ENCODE data around the gene EHMT1. TPM values are rescaled to one million over a fixed set of nuclear protein-coding genes. Genes with fewer than 3 reads are reported as not detected.

Gene EHMT1
- total RNA-seq, 2 experiments from 2014 or later: 80.6 to 87.8 TPM

DNA sequence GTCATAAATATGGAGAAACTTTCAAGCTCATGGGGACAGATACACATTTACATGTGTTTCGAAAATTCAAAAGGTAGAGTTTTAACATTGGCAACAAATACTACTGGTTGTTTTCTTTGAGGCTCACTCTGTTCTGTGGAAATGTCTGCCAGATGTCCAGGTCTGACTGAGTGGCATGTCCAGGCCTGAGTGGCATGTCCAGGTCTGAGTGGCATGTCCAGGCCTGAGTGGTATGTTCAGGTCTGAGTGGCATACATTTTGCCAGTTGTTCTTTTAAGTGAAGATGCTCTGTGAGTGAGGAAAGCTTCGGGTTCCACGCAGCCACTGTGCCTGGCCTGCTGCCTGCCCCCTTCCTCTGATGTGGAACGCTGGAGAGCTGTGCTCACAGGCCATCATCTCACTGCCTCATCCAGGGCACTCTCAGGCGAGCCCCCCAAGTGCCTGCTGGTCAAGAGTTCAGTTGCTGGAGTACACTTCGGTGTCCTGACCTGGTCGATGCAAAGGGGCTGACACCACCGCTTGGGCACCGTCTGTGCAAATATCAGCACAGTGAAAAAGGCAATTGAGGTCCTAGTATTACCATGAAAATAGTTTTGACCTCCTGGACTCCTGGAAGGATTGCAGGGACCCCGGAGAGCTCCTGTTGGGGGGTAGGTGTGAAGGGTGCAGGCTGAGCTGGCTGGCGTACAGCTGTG lies 89.9 kb downstream of the EHMT1 start:
- peaks cover 2 to 8% of the 10 kb centered on the region in 2 experiments for H3K9me3 ChIP-seq (ENCODE audit: control insufficient read depth in 1 of 2, insufficient read depth in 1 of 2, low read length in 2 of 2)
- intact Hi-C loops (cut with DNase I, micrococcal nuclease): no loop called here
- no peaks in the 10 kb centered on the region for H3K27me3 Mint-ChIP-seq
- ChIA-PET CTCF (no interaction called here), POLR2A (no interaction called here)
- no peaks in the 10 kb centered on the region for H3K9me3 Mint-ChIP-seq
- no peak for ATAC-seq (ENCODE audit: poor library complexity)
- peaks cover 68% of the 10 kb centered on the region for H3K4me1 Mint-ChIP-seq (ENCODE audit: low read depth)
- H3K27ac ChIP-seq (ENCODE audit: low read depth in 1 of 2, low read length in 2 of 2): no peak overlapping the region
- no peak overlapping the region for H3K4me3 Mint-ChIP-seq
- H3K4me1 ChIP-seq (ENCODE audit: insufficient read depth, low read length): peaks cover 54% of the 10 kb centered on the region
- H3K4me3 ChIP-seq (ENCODE audit: low read length): no peak overlapping the region
- H3K36me3 ChIP-seq (ENCODE audit: insufficient read depth, low read length): peaks cover 18% of the 10 kb centered on the region
- DNase-seq: no peak
- H3K36me3 Mint-ChIP-seq (ENCODE audit: low read depth): peaks cover 36% of the 10 kb centered on the region
- no peaks in the 10 kb centered on the region for H3K27me3 ChIP-seq (ENCODE audit: control insufficient read depth in 1 of 2, insufficient read depth in 2 of 2, low read length in 2 of 2)
- TF ChIP-seq, protein P1, sequence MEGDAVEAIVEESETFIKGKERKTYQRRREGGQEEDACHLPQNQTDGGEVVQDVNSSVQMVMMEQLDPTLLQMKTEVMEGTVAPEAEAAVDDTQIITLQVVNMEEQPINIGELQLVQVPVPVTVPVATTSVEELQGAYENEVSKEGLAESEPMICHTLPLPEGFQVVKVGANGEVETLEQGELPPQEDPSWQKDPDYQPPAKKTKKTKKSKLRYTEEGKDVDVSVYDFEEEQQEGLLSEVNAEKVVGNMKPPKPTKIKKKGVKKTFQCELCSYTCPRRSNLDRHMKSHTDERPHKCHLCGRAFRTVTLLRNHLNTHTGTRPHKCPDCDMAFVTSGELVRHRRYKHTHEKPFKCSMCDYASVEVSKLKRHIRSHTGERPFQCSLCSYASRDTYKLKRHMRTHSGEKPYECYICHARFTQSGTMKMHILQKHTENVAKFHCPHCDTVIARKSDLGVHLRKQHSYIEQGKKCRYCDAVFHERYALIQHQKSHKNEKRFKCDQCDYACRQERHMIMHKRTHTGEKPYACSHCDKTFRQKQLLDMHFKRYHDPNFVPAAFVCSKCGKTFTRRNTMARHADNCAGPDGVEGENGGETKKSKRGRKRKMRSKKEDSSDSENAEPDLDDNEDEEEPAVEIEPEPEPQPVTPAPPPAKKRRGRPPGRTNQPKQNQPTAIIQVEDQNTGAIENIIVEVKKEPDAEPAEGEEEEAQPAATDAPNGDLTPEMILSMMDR (IDR thresholded peaks at IDR 0.05): no peak
- peak overlapping the region; percentile 36 for H3K27ac Mint-ChIP-seq

DNA sequence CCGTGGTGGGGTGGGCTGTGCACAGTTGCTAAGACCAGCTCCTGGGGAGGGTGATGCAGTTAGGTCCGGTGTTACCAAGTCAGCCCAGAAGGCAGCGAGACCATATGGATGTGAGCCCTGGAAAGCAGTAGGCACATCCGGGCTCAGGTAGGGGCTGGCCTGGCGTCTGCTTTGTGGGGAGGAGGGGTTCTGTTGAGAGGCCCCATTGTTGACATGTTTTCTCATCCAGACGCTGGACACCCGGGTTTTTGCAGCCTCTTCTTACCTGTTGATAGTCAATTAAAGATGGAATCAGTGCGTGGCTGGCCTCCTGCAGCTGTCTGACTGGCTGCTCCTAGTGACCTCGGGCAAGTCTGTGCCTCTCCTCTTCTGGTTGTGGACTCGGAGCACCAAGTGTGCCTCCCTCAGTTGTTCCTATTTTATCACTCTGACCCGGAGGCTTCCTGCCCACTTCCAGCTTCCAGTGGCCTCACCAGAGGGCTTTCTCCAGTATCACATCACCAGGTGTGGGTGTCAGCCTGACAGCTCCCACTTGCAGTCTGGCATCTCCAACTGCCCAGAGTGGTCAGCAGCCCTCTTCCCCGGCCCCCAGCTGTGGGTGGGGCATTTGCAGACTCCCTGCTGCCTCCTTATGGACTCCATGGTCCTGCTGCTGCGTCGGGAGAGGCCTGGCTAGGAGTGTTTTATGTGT lies 90.8 kb downstream of the EHMT1 start:
- Histone ChIP-seq H3K9me3 (ENCODE audit: control insufficient read depth in 1 of 2, insufficient read depth in 1 of 2, low read length in 2 of 2) (peaks cover 0 to 11% of the 10 kb centered on the region in 2 experiments), H3K36me3 (ENCODE audit: insufficient read depth, low read length) (peaks cover 18% of the 10 kb centered on the region), H3K27ac (ENCODE audit: low read depth in 1 of 2, low read length in 2 of 2) (no peak overlapping the region), H3K4me1 (ENCODE audit: insufficient read depth, low read length) (peaks cover 54% of the 10 kb centered on the region), H3K27me3 (ENCODE audit: control insufficient read depth in 1 of 2, insufficient read depth in 2 of 2, low read length in 2 of 2) (no peaks in the 10 kb centered on the region), H3K4me3 (ENCODE audit: low read length) (no peak overlapping the region)
- H3K4me1 Mint-ChIP-seq (ENCODE audit: low read depth): peaks cover 64% of the 10 kb centered on the region
- no peak overlapping the region for H3K27ac Mint-ChIP-seq
- POLR2A ChIA-PET: no interaction called here
- ATAC-seq (ENCODE audit: poor library complexity): no peak
- H3K36me3 Mint-ChIP-seq (ENCODE audit: low read depth): peaks cover 36% of the 10 kb centered on the region
- H3K9me3 Mint-ChIP-seq: peaks cover 3% of the 10 kb centered on the region
- no peaks in the 10 kb centered on the region for H3K27me3 Mint-ChIP-seq
- CTCF ChIA-PET: no interaction called here
- intact Hi-C loops (cut with DNase I, micrococcal nuclease): no loop called here
- DNase-seq: no peak
- TF ChIP-seq, protein P1 (IDR thresholded peaks at IDR 0.05): no peak
- no peak overlapping the region for H3K4me3 Mint-ChIP-seq

DNA sequence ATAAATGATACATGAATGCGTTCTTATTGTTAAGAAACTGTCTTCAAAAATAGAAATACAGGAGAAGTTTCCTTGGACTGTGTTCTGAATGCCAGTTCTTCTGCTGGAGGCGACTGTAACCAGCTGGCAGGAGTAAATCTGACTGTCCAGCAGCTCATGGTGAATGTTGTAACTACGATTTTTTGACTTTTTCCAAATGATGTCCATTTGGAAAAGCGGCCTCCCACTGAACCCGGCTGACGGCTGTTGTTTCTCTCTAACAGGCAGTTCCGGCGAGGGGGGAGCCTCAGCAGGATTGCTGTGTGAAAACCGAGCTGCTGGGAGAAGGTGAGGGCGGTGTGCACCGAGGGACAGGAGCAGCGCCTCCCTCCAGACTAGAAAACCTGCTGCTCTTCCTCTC lies 91.9 kb downstream of the EHMT1 start:
- TF ChIP-seq, protein P1 (IDR thresholded peaks at IDR 0.05): no peak
- DNase-seq (no peak), ATAC-seq (ENCODE audit: poor library complexity) (no peak)
- peaks cover 62% of the 10 kb centered on the region for H3K4me1 Mint-ChIP-seq (ENCODE audit: low read depth)
- peak overlapping the region; percentile 54 for H3K27ac Mint-ChIP-seq
- Histone ChIP-seq H3K9me3 (ENCODE audit: control insufficient read depth in 1 of 2, insufficient read depth in 1 of 2, low read length in 2 of 2) (peaks cover 5 to 17% of the 10 kb centered on the region in 2 experiments), H3K27ac (ENCODE audit: low read depth in 1 of 2, low read length in 2 of 2) (no peak overlapping the region), H3K36me3 (ENCODE audit: insufficient read depth, low read length) (peaks cover 18% of the 10 kb centered on the region), H3K27me3 (ENCODE audit: control insufficient read depth in 1 of 2, insufficient read depth in 2 of 2, low read length in 2 of 2) (no peaks in the 10 kb centered on the region), H3K4me1 (ENCODE audit: insufficient read depth, low read length) (peaks cover 55% of the 10 kb centered on the region), H3K4me3 (ENCODE audit: low read length) (no peak overlapping the region)
- intact Hi-C loops (cut with DNase I, micrococcal nuclease): no loop called here
- peaks cover 5% of the 10 kb centered on the region for H3K9me3 Mint-ChIP-seq
- ChIA-PET POLR2A (no interaction called here), CTCF (no interaction called here)
- H3K4me3 Mint-ChIP-seq: no peak overlapping the region
- peaks cover 39% of the 10 kb centered on the region for H3K36me3 Mint-ChIP-seq (ENCODE audit: low read depth)
- H3K27me3 Mint-ChIP-seq: no peaks in the 10 kb centered on the region

Measured in CD4-positive, alpha-beta T cell (primary cell).